ENCODE results near the gene LGALS7. TPM values are rescaled to one million over a fixed set of nuclear protein-coding genes. Genes with fewer than 3 reads are reported as not detected.
"Not testable (repeated sequence)": the region's sequence is repeated elsewhere in the genome, so short reads cannot be mapped to it uniquely, and the experiment has no call there.

LGALS7 gene
- total RNA-seq, 2 experiments from 2014 or later: not detected

DNA sequence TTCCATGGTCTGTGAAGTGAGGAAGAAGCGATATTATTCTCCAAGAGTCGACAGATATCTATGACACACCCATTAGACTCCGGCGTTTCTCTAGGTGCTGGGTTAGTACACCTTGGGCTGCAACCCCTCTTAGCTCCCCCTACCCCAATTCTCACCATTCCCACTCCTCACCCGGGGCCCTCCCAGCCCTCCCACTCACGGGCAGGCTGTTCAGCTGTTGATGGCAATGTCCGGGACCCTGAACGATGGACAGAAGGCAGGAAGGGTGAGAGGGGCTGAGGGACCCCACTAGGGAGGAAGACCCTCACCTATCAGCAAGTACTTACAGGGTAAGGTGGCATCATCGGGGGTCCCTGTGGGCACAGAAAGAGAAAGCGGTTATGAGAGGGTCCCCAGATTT is 30.2 kb upstream of the LGALS7 start:
- H3K4me1 Mint-ChIP-seq (ENCODE audit: low read depth): peaks cover 7% of the 10 kb centered on the region
- TF ChIP-seq CTCF (IDR thresholded peaks at IDR 0.05): no peak
- DNase-seq (no peak), ATAC-seq (no peak)
- no peaks in the 10 kb centered on the region for H3K36me3 Mint-ChIP-seq (ENCODE audit: low read depth)
- no peak overlapping the region for H3K27ac Mint-ChIP-seq
- H3K4me3 Mint-ChIP-seq: no peak overlapping the region
- intact Hi-C loops (cut with micrococcal nuclease): no loop called here
- ChIA-PET POLR2A (no interaction called here), CTCF (no interaction called here)
- no peaks in the 10 kb centered on the region for H3K9me3 Mint-ChIP-seq
- H3K27me3 Mint-ChIP-seq: no peaks in the 10 kb centered on the region

DNA sequence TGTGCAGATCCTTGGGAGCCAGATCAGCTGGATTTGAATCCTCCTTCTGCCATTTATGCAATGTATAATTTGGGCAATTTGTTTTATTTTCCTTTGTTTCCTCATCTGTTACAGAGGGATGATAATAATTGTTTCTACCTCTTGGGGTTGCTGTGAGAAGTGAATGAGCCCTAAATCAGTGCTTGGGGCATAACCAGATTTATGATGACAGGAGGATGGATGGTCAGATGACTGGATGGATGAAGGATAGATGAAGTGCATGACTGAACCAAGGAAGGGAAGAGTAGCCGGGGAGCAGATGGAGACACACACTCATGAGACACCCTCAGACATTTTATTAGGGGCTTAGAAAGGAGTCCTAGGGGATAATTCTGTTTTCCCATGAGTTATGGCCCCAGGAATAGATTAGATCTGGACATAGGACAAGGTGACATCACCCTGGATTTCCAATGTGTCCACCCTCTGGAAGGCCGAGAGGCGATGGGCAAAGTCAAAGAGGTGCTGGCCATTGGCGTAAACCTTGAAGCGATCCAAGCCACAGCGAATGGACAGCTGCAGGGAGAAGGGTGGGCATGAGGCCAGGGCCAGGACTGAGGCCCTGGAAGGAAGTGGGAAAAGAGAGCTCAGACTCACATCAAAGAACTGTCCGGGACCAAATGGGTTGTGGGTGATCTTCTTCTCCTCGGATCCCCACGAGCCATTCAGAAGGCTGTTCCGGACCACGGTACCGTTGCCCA is 28.2 kb upstream of the LGALS7 start:
- intact Hi-C loops (cut with micrococcal nuclease): no loop called here
- H3K27me3 Mint-ChIP-seq: no peaks in the 10 kb centered on the region
- no peak overlapping the region for H3K4me3 Mint-ChIP-seq
- H3K9me3 Mint-ChIP-seq: no peaks in the 10 kb centered on the region
- no peak for DNase-seq
- CTCF ChIA-PET: interaction anchor here (0.8 kb wide), 1 partner anchor 9 kb away, joined by 3 read pairs; no protein-coding TSS in a partner anchor
- no peak overlapping the region for H3K27ac Mint-ChIP-seq
- H3K4me1 Mint-ChIP-seq (ENCODE audit: low read depth): peaks cover 7% of the 10 kb centered on the region
- ATAC-seq: no peak
- POLR2A ChIA-PET: no interaction called here
- TF ChIP-seq CTCF (IDR thresholded peaks at IDR 0.05): no peak
- no peaks in the 10 kb centered on the region for H3K36me3 Mint-ChIP-seq (ENCODE audit: low read depth)

- Mint-ChIP-seq H3K4me1 (ENCODE audit: low read depth) (peaks cover 7% of the 10 kb centered on the region), H3K27ac (no peak overlapping the region), H3K27me3 (no peaks in the 10 kb centered on the region), H3K9me3 (no peaks in the 10 kb centered on the region), H3K36me3 (ENCODE audit: low read depth) (no peaks in the 10 kb centered on the region), H3K4me3 (no peak overlapping the region)
- ATAC-seq: no peak
- ChIA-PET CTCF (interaction anchor here (0.8 kb wide), 1 partner anchor 8 kb away, joined by 3 read pairs; no protein-coding TSS in a partner anchor), POLR2A (interaction anchor here (0.6 kb wide), 1 partner anchor 1256 kb away, joined by 4 read pairs; no protein-coding TSS in a partner anchor)
- intact Hi-C loops (cut with micrococcal nuclease): no loop called here
- DNase-seq: no peak
- TF ChIP-seq CTCF (IDR thresholded peaks at IDR 0.05): no peak
These were observed 27.4 kb upstream of the LGALS7 start for GRCh38 chr19:38800577-38801347.

- TF ChIP-seq CTCF (IDR thresholded peaks at IDR 0.05): no peak
- Mint-ChIP-seq H3K27ac (no peak overlapping the region), H3K27me3 (no peaks in the 10 kb centered on the region), H3K4me1 (ENCODE audit: low read depth) (peaks cover 2% of the 10 kb centered on the region), H3K36me3 (ENCODE audit: low read depth) (no peaks in the 10 kb centered on the region), H3K4me3 (no peak overlapping the region), H3K9me3 (no peaks in the 10 kb centered on the region)
- POLR2A ChIA-PET: interaction anchor here (1.0 kb wide), 1 partner anchor 62 kb away, joined by 4 read pairs; no protein-coding TSS in a partner anchor
- intact Hi-C loops (cut with micrococcal nuclease): no loop called here
- no peak for ATAC-seq
- DNase-seq: no peak
- CTCF ChIA-PET: interaction anchor here (1.3 kb wide), 1 partner anchor 162 kb away, joined by 3 read pairs; no protein-coding TSS in a partner anchor
These were observed 25.8 kb upstream of the LGALS7 start for GRCh38 chr19:38799104-38799503.

DNA sequence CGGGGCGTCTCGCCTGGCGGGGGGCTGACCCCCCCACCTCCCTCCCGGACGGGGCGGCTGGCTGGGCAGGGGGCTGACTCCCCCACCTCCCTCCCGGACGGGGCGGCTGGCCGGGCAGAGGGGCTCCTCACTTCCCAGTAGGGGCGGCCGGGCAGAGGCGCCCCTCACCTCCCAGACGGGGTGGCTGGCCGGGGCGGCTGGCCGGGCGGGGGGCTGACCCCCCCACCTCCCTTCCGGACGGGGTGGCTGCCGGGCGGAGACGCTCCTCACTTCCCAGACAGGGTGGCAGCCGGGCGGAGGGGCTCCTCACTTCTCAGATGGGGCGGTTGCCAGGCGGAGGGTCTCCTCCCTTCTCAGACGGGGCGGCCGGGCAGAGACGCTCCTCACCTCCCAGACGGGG is 24.5 kb upstream of the LGALS7 start:
- DNase-seq; intact Hi-C loops (cut with micrococcal nuclease); H3K4me1 Mint-ChIP-seq (ENCODE audit: low read depth); H3K9me3 Mint-ChIP-seq; H3K27ac Mint-ChIP-seq; H3K27me3 Mint-ChIP-seq; H3K4me3 Mint-ChIP-seq; ATAC-seq; H3K36me3 Mint-ChIP-seq (ENCODE audit: low read depth); CTCF ChIA-PET; POLR2A ChIA-PET: not testable (repeated sequence)

Data from activated CD8-positive, alpha-beta T cell treated with anti-CD3 and anti-CD28 coated beads for 36 hours (primary cell).